Thoracic aorta (tissue), 2 donors: ENCODE results near the gene ILDR1. TPM values are rescaled to one million over a fixed set of nuclear protein-coding genes. Genes with fewer than 3 reads are reported as not detected.

ENCODE experiments used
- ATAC-seq: fragments of 150-250 bp; one replicate; pipeline ENCODE4 v1.8.0; 2017; ENCODE audit warnings: low read depth; ENCODE audit not compliant: insufficient number of reproducible peaks, low FRiP score
- DNase-seq: peaks from one replicate; pipeline ENCODE4 v3.0.0-alpha.2; 2020; ENCODE audit warnings: low spot score
- H3K27ac ChIP-seq, 2 donors: fragments of 200-600 bp; sonication (generic); 1 replicate in 1 of 2; 2 replicates in 1 of 2; pipeline ENCODE4 v1.5.1; 2016; ENCODE audit warnings: mild to moderate bottlenecking in 2 of 2, moderate library complexity in 2 of 2
- H3K27me3 ChIP-seq: fragments of 200-600 bp; sonication (generic); replicated peaks from 2 replicates; pipeline ENCODE4 v1.6.0; 2016; ENCODE audit warnings: mild to moderate bottlenecking; ENCODE audit not compliant: insufficient read depth
- H3K36me3 ChIP-seq: fragments of 200-600 bp; sonication (generic); one replicate; pipeline ENCODE4 v1.5.1; 2016
- H3K4me1 ChIP-seq, 2 donors: fragments of 200-600 bp; sonication (generic); 1 replicate in 1 of 2; 2 replicates in 1 of 2; pipeline versions ENCODE4 v1.5.1 to v1.6.0; 2016; ENCODE audit warnings: low read depth in 2 of 2, mild to moderate bottlenecking in 1 of 2; ENCODE audit not compliant: control insufficient read depth in 1 of 2
- H3K4me3 ChIP-seq: fragments of 200-600 bp; sonication (generic); 2 replicates; pipeline ENCODE4 v1.5.1; 2016; ENCODE audit warnings: mild to moderate bottlenecking
- H3K9me3 ChIP-seq: fragments of 200-600 bp; sonication (generic); 2 replicates; pipeline ENCODE4 v1.5.1; 2016
- CTCF ChIP-seq: fragments of 200-600 bp; sonication (generic); IDR thresholded peaks from one replicate; pipeline ENCODE4 v1.5.1; 2019; ENCODE audit warnings: antibody characterized with exemption
- total RNA-seq, 2 donors: library from RNA; depleted of rRNA; stranded (reverse); fragments of >200 nt; gene quantifications; one replicate each; pipeline versions ENCODE4 v1.1.0 to v1.2.3, GENCODE V29; 2016

Gene ILDR1
- total RNA-seq, 2 donors from 2014 or later: not detected

GRCh38 chr3:122031123-122031468 is 9.0 kb upstream of the ILDR1 start:
- H3K36me3 ChIP-seq: no peaks in the 10 kb centered on the region
- no peaks in the 10 kb centered on the region for H3K27me3 ChIP-seq
- H3K4me3 ChIP-seq: no peak overlapping the region
- no peaks in the 10 kb centered on the region for H3K4me1 ChIP-seq
- TF ChIP-seq CTCF: no peak
- ATAC-seq (no peak), DNase-seq (no peak)
- no peaks in the 10 kb centered on the region for H3K9me3 ChIP-seq
- H3K27ac ChIP-seq: no peak overlapping the region

GRCh38 chr3:122030381-122031122 is 8.5 kb upstream of the ILDR1 start:
- Histone ChIP-seq H3K36me3 (no peaks in the 10 kb centered on the region), H3K4me3 (no peak overlapping the region), H3K27ac (no peak overlapping the region), H3K27me3 (no peaks in the 10 kb centered on the region), H3K4me1 (no peaks in the 10 kb centered on the region), H3K9me3 (no peaks in the 10 kb centered on the region)
- no peak for ATAC-seq
- TF ChIP-seq CTCF: no peak
- DNase-seq: no peak

- H3K27me3 ChIP-seq: no peaks in the 10 kb centered on the region
- no peak overlapping the region for H3K27ac ChIP-seq
- ATAC-seq (no peak), DNase-seq (no peak)
- H3K9me3 ChIP-seq: no peaks in the 10 kb centered on the region
- no peak overlapping the region for H3K4me3 ChIP-seq
- no peaks in the 10 kb centered on the region for H3K4me1 ChIP-seq
- TF ChIP-seq CTCF: no peak
- no peaks in the 10 kb centered on the region for H3K36me3 ChIP-seq
These were observed 3.2 kb upstream of the ILDR1 start for GRCh38 chr3:122025296-122025695.

- Histone ChIP-seq H3K36me3 (no peaks in the 10 kb centered on the region), H3K4me3 (no peak overlapping the region), H3K27ac (no peak overlapping the region), H3K27me3 (no peaks in the 10 kb centered on the region), H3K4me1 (no peaks in the 10 kb centered on the region), H3K9me3 (no peaks in the 10 kb centered on the region)
- ATAC-seq: no peak
- TF ChIP-seq CTCF: no peak
- no peak for DNase-seq
These were observed 2.8 kb upstream of the ILDR1 start for GRCh38 chr3:122024800-122025199.

- ATAC-seq: no peak
- Histone ChIP-seq H3K27me3 (no peaks in the 10 kb centered on the region), H3K9me3 (no peaks in the 10 kb centered on the region), H3K4me3 (no peak overlapping the region), H3K36me3 (no peaks in the 10 kb centered on the region), H3K27ac (no peak overlapping the region), H3K4me1 (no peaks in the 10 kb centered on the region)
- no peak for DNase-seq
- TF ChIP-seq CTCF: no peak
These were observed 1.4 kb upstream of the ILDR1 start for GRCh38 chr3:122023335-122023910.
